ENCODE measurements around the gene QSOX2. TPM values are rescaled to one million over a fixed set of nuclear protein-coding genes. Genes with fewer than 3 reads are reported as not detected.
"Not testable (repeated sequence)": the region's sequence is repeated elsewhere in the genome, so short reads cannot be mapped to it uniquely, and the experiment has no call there.

The QSOX2 gene
- total RNA-seq, 1 donor, result 11.0 TPM

DNA sequence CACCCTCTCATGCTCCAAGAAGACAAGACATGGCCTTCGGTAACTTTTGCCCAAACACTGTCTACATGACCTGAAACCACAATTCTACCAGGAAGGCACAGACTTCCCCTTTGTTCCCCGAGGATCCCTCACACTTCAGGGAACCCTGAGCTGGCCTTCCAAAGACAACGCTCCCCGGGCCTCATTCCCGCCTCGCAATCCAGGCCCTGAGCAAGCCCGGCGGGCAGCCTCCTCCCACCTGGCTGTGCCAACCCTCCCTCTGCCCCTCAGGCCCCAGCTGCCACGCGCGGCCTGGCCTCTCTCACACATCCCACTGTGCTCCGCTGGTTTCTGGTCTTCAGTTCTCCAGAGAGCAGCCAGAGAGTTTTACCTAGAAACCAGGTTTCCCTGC is 7.3 kb downstream of the QSOX2 start:
- DNase-seq (ENCODE audit: low read depth in 2 of 3, low spot score in 2 of 3), result no peak

DNA sequence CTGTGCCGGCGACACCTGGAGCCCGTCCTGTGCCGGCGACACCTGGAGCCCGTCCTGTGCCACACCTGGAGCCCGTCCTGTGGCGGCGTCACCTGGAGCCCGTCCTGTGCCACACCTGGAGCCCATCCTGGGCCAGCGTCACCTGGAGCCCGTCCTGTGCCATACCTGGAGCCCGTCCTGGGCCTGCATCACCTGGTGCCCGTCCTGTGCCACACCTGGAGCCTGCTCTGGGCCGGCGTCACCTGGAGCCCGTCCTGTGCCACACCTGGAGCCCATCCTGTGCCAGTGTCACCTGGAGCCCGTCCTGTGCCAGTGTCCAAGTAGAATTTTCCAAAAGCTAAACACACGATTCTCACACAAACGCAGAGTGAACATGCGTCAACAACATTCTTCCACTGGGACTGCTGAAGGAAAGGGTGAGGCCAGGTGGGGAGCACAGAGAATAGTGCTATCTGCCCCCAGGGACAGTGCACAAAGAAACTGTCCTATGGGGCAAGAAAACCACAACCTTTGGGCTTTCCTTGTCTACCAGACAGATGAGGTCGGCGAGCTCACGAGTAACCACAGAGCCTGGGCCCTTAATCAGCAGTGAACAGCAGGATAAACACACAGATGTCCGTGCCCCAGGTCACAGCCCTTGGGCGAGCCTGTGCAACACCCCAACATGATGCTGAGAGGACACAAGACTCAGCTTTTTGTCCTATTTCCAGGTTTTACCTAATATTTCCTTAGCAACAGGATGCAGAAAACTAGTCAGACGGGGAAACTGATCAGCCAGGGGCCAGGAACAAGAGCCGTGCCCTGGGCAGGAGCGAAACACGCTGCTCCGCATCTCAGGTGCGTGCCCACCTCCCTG is 7.9 kb downstream of the QSOX2 start:
- peak in 2 of 3 donors; percentile 80 to 92 for DNase-seq (ENCODE audit: low read depth in 2 of 3, low spot score in 2 of 3)

DNA sequence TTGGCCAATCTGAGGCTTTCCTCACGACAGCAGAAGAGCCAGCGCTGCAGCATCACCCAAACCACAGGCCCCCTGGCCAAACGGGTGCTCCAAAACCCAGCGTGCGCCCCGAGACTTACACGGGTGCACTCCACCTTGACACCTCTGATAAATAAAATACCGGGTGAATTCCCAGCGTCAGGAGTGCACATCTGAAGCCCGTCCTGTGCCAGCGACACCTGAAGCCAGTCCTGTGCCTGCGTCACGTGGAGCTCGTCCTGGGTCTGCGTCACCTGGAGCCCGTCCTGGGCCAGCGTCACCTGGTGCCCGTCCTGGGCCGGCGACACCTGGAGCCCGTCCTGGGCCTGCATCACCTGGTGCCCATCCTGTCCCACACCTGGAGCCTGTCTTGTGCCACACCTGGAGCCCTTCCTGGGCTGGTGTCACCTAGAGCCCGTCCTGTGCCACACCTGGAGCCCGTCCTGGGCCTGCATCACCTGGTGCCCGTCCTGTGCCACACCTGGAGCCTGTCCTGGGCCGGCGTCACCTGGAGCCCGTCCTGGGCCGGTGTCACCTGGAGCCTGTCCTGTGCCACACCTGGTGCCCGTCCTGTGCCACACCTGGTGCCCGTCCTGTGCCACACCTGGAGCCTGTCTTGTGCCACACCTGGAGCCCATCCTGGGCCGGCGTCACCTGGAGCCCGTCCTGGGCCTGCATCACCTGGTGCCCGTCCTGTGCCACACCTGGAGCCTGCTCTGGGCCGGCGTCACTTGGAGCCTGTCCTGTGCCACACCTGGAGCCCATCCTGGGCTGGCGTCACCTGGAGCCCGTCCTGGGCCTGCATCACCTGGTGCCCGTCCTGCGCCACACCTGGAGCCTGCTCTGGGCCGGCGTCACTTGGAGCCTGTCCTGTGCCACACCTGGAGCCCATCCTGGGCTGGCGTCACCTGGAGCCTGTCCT is 8.9 kb downstream of the QSOX2 start:
- DNase-seq (ENCODE audit: low read depth in 2 of 3, low spot score in 2 of 3), result not testable (repeated sequence)

DNA sequence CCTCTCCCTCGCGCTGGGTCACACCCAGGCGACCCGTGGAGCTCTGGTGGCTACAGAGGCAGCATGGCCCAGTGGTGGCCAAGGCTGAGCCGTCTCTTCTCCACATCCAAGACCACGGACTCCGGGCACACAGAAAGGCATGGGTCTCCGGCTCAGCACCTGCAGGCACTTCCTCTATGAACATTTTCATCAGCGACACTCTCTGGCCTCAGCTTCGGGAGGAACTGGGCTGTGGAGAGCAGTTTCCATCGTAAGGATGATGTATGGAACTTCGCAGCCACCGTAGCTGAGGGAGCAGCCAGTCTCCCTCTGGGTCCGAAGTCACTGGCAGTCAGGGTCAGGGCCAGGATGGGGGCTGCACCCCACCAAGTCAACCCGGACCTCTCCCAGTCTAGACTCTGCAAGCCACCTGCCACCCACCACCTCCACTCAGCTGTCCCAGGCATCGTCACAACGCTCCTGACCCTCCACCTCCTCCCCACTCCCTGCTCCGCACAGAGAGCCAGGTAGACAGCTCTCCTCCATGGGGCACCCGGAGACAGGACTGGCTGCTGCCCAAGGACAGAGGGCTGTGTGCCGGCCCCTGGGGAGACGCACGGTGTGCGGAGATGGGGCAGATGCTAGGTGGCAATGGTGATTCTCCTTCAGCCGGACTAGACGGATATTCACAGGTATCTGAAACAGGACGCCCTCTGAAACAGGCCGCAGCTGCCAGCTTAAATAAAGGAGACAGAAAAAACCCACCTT is 9.7 kb downstream of the QSOX2 start:
- no peak for DNase-seq (ENCODE audit: low read depth in 2 of 3, low spot score in 2 of 3)

DNA sequence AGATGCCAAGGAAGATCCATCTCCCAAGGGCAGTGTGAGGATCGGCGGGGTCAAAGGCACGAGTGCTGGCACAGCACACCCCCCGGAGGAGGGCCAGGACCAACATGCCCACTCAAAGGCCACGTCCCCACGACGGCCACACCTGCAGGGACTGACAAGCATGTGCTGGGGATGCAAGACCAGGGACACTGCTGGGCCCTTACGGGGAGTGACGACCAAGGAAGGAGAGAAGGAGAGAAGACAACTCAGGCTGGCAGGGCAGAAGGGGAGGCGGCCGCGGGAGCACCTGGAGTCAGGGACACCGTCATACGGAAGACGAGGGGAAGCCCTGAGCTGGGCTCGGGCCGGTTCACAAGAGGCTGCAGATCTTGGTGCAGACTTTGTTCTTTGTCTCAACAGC is 10.4 kb downstream of the QSOX2 start:
- DNase-seq (ENCODE audit: low read depth in 2 of 3, low spot score in 2 of 3), result no peak

DNA sequence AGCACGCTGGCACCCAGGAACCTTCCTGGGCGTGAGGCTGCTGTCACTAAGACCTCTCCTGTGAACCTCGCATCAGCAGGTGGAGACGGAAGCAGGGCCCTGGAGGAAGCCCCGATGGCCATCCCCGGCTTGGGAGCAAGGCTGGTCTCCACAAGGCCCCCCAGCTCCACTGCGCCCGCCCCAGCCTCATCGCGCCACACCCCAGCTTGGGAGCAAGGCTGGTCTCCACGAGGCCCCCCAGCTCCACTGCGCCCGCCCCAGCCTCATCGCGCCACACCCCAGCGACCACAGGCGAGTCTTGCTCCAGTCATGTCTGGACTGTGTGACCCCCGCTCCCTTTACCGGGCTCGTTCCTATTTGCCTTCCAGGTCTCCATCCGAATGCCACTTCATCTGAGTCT is 11.0 kb downstream of the QSOX2 start:
- DNase-seq (ENCODE audit: low read depth in 2 of 3, low spot score in 2 of 3), result no peak

DNA sequence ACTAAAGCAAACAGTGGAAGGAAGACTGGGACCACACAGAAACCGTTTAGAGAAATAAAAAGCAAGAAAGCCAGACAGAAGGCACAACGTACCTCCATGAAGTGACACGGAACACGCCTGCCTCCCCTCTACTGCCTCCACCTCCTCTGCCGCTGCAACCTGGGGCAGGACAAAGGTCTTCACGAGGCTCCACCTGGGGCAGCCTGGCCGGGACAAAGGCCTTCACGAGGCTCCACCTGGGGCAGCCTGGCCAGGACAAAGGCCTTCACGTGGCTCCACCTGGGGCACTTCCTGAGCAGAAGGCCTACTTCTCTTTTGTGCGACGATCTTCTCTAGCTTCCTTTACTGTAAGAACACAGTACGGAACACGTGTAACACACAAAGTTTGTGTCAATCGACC is 11.7 kb downstream of the QSOX2 start:
- no peak for DNase-seq (ENCODE audit: low read depth in 2 of 3, low spot score in 2 of 3)

DNA sequence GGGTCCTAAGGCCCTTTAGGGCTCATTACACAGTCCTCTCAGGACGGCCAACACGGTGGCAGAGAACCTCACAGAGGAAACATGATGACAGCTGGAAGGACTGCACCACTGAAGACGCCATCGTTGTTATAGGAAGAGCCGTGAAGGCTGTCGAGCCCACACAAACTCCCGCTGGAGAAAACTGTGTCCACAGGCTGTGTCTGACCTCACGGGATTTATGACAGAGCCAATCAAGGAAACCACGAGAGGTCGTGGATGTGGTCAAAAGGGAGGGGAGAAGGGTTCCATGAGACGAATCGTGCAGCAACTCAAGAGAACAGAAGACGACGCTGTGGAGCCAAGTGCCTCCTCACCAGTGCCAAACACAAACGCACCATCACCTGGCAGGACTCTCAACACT is 12.2 kb downstream of the QSOX2 start:
- DNase-seq (ENCODE audit: low read depth in 2 of 3, low spot score in 2 of 3), result peak in 2 of 3 donors; percentile 29 to 30

DNA sequence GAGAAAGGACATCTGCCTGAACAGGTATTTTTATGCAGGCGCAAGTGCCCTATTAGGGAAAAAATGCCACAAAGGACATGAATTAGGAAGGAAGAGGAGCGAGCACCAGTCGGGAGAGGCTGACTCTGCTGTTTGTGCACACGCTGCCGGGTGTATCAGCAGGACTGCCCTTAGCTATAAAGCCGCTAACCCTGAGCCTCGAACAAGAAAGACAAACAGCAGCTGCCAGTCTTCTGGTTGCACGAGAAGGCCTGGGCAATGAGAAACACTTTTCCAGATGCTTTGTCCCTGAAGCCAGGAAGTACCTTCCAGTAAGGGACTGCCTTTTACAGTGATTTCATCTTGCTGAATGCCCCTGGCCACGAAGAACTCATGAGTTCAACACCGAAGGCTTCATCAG is 12.6 kb downstream of the QSOX2 start:
- DNase-seq (ENCODE audit: low read depth in 2 of 3, low spot score in 2 of 3), result peak in 1 of 3 donors; percentile 6

DNA sequence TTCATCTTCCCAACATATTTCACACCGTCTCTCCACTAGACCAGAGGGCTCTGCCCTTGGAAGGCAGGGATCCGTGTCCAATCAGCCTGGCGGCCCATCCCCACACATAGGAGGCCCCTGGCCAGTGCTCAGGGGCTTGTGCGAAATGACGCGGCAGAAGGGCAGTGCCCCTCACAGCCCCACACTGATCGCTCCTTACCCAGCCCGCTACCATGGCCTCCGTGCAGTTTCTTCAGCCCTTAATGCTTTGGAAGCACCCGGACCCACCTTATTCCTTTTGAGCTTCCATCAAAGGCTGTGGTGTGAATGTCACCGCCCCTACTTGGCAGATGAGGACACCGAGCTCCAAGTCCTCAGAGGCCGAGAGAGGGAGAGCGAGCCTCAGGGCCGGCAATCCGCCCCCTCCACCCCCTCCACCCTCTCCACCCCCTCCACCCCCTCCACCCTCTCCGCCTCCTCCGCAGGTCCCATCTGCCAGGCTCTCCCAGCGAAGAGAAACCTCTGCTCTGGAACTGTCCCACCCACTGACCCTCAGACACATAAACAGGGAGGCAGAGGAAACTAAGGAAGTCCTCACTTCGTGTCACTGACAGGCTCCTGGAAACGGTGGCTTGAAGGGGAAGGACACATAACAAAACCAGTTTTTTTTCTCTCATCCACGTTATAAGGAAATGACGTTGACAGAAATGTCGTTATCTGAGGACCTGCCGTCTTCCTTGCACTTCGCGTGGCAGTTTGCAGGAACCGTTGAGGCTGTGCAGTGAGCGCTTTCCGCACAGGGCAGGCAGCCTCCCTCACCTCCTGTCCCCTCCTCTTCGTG is 13.9 kb downstream of the QSOX2 start:
- DNase-seq (ENCODE audit: low read depth in 2 of 3, low spot score in 2 of 3), result peak in 2 of 3 donors; percentile 79 to 89

DNA sequence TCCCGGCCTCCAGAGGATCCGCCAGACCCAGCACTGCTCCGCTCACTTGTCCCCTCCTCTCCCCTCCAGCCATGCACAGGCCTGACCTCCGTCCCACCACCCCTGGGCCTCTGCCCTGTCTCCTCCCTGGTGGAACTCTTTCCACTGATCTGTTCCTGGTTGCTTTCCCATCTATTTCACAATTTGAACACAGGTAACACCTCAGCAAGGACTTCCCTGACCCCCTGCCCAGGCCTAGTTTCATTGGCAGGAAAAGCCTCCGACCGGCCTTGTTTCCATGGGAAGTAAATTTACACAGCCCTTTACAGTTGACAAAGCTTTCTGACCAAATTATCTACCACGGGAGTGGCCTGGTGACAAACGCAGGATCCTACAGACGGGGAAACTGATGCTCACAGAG is 14.8 kb downstream of the QSOX2 start:
- DNase-seq (ENCODE audit: low read depth in 2 of 3, low spot score in 2 of 3), result no peak

DNA sequence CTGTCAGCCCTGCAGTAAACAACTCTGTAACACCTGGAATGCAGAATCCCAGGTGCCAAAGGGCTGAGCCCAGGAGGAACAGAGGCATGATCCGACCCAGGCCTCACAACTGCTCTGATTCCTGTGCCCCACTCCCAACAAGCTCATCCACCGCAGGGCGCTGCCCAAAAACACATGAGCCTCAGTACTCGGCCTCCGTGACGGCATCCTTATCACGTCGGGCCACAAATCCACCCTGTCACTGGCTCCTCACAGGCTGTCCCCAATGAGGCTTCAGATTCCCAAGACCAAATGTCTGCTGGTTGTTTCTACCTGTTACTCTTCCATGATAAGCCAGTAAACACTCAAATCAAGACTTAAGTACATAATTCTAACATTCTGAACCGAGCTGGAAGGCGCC is 15.2 kb downstream of the QSOX2 start:
- DNase-seq (ENCODE audit: low read depth in 2 of 3, low spot score in 2 of 3), result no peak

DNA sequence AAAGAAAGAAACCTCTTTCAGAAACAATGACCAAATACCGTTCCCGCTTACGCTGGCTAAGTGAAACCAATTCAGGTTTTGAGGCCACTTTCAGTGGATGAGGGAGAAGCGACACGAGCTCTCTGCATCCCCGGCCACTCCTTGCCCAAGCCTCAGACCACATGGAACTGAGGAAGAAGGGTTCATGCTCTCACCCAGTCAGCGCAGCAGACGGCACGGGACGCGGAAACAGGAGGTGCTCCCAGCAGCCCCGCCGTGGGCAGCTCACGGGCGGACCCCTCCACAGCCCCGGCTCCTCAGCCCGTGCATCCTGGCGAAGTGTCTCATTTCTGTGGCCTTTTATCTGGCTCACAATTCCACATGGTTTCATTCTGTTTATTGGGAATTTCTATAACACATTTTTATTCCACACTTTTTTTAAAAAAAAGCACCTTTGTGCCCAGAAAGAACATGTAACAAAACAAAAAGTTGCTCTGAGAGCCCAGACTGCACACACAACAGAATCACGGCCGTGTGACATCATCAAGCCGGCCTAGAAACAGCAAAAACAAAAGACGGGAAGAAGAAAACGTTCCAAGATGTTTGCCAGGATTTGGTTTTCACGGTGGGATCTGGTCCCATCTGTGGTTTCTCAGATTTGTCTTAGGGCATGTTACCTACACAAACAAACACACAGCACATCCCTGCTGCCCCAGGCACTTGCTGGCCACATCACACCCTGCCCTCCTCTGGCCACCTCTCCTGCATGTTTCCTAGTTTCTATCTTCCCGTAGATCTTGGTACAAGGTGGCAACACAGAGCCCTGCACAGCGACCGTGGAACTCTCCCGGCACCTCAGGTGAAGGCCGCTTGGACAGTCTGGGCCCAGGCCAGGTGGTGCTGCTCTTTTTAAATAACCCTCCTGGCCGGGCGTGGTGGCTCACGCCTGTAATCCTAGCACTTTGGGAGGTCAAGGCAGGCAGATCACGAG is 16.2 kb downstream of the QSOX2 start:
- no peak for DNase-seq (ENCODE audit: low read depth in 2 of 3, low spot score in 2 of 3)

DNA sequence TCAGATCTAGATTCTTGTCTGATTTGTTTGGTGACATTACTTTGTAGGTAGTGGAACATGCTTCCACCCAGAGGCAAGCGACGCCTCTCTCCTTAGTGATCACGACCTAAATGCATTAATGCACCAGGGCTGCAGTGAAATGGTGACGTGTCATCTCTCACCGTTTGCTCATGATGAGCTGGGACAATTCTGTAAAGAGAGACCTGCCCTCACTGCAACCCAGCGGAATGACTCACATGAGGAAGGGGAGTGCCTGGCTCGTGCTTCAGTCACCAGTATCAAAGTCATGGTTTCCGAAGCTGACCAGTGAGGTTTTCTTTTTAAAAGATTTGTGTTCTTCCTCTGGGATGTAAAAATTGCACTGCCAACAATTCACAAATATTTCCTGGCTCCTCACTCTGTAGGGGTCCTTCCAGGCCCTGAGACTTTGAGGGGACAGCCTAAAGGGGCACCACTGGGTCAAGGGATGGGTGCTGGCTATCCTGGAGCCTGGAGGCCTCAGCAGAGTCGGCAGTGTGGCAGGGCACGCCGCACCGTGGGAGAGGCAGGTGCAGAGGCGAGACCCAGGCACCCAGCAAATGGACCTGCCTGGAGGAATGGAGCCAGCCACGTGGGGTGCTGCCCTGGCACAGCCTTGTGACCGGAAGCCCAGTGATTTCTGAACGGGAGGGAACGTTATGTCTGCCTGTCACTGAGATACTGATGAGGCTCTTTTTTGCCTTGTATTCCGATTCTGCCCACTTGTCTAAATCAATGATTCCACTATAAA is 17.3 kb downstream of the QSOX2 start:
- DNase-seq (ENCODE audit: low read depth in 2 of 3, low spot score in 2 of 3), result no peak

DNA sequence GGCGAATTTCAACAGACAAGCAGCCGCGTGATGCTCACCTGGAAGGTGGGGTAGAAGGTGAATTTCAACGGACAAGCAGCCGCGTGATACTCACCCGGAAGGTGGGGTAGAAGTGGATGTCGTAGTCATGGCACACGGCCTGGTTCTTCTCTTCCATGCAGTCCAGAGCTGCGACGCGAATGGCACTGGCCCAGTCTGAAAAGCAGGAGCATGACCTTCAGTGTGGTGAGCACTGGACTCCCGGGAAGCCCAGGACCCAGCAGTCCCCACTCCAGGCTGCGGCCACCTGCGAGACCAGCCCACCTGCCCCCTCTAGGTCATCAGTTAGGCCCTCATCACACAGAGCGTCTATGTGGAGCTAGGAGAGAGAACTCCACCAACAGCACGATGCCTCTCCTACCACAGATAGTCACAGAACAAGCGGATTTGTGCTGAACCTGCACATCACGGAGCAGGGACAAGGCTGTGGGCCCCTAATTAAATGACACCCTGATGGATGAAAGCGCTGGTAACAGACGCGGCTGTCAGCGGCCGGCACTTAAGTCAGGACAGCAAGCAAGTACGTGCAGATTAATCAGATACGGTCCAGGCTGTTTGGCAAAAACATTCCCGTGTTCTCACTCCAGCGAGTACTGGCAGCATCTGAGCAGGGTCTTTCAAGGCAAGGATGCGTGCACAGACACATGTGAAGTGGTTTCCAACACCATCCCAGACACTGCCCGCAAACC is 18.8 kb downstream of the QSOX2 start:
- DNase-seq (ENCODE audit: low read depth in 2 of 3, low spot score in 2 of 3), result no peak

DNA sequence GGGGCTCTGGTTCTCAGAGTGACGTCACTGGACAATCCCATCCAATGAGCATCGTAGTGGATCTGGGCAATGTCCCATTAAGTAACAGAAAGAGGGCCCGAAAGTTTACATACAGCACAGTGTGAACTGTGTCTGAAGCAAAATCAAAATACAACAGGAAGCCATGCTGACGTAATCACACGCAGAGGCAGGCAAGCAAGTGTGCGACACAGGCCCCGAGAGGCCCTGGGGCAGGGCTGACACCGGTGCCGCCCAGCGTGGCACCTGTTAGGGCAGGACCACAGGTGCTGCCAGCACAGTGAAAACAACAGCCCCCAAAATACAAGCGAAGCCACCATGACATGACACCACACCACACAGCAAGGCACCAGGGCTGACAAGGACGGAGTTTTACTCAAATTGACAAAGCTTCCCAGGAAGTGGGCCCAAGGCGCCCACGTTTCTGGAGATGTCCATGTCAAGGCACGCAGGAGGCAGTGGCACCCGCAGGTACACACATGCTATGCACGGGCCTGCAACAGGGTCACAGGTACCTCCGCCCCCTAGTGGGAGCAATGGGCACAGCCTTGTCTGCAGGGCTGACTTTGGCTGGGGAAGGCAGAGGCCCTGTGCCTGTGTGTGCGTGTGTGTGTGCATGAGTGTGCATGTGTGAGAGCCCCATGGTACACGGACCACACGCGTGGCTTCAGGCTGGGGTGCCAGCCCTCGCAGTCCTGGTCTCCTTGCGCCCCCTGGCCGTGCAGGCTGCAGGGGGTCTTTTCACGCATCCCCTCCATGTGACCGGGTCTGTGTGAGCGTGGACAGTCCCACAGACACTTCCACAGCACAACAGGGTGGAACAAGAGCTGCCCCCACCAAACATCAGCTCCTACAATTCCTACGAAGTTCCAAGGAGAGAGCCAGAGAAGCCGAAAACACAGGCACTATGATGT is 19.6 kb downstream of the QSOX2 start:
- peak in 2 of 3 donors; percentile 49 to 73 for DNase-seq (ENCODE audit: low read depth in 2 of 3, low spot score in 2 of 3)

Measured in hematopoietic multipotent progenitor cell (in vitro differentiated cells).